Lower leg skin (tissue), 3 donors: ENCODE measurements around the gene AFF2.

ENCODE experiments used
- POLR2A ChIP-seq, 2 donors: fragments of 450-650 bp; IDR thresholded peaks; one replicate each; pipeline ENCODE4 v1.6.1; 2016 to 2017; ENCODE audit warnings: antibody characterized with exemption in 2 of 2, mild to moderate bottlenecking in 1 of 2, moderate library complexity in 1 of 2
- TF ChIP-seq, protein P1 (sequence below), 3 donors: fragments of 450-650 bp; IDR thresholded peaks; one replicate each; pipeline ENCODE4 v1.5.1; 2016; ENCODE audit warnings: antibody characterized with exemption in 3 of 3, mild to moderate bottlenecking in 3 of 3, moderate library complexity in 2 of 3

DNA sequence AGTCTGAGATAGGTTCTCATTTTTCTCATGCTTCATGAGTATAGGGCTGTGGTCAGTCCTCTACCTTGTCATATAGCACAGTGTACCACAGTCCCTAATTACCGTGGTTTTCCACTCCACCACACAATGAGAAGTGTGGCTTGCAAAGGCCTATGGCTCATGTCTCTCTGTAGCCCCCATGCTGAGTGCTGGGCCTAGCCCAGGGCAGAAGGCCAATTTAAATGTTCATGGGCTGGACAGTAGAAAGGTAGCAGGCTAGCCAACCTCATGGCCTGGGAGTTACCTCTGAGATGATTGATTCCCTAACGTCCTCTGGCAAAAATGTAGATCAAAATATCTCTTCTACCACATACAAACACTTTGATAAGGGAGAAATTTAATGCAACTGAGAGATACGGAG lies 222.5 kb downstream of the AFF2 start:
- TF ChIP-seq POLR2A (IDR thresholded peaks at IDR 0.05), result no peak
- TF ChIP-seq, protein P1, sequence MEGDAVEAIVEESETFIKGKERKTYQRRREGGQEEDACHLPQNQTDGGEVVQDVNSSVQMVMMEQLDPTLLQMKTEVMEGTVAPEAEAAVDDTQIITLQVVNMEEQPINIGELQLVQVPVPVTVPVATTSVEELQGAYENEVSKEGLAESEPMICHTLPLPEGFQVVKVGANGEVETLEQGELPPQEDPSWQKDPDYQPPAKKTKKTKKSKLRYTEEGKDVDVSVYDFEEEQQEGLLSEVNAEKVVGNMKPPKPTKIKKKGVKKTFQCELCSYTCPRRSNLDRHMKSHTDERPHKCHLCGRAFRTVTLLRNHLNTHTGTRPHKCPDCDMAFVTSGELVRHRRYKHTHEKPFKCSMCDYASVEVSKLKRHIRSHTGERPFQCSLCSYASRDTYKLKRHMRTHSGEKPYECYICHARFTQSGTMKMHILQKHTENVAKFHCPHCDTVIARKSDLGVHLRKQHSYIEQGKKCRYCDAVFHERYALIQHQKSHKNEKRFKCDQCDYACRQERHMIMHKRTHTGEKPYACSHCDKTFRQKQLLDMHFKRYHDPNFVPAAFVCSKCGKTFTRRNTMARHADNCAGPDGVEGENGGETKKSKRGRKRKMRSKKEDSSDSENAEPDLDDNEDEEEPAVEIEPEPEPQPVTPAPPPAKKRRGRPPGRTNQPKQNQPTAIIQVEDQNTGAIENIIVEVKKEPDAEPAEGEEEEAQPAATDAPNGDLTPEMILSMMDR (IDR thresholded peaks at IDR 0.05), result no peak
